ENCODE data around the gene YJEFN3. TPM values are rescaled to one million over a fixed set of nuclear protein-coding genes. Genes with fewer than 3 reads are reported as not detected.

YJEFN3 gene
- total and polyA plus RNA-seq, 2 donors from 2014 or later, result 3.1 to 3.7 TPM

DNA sequence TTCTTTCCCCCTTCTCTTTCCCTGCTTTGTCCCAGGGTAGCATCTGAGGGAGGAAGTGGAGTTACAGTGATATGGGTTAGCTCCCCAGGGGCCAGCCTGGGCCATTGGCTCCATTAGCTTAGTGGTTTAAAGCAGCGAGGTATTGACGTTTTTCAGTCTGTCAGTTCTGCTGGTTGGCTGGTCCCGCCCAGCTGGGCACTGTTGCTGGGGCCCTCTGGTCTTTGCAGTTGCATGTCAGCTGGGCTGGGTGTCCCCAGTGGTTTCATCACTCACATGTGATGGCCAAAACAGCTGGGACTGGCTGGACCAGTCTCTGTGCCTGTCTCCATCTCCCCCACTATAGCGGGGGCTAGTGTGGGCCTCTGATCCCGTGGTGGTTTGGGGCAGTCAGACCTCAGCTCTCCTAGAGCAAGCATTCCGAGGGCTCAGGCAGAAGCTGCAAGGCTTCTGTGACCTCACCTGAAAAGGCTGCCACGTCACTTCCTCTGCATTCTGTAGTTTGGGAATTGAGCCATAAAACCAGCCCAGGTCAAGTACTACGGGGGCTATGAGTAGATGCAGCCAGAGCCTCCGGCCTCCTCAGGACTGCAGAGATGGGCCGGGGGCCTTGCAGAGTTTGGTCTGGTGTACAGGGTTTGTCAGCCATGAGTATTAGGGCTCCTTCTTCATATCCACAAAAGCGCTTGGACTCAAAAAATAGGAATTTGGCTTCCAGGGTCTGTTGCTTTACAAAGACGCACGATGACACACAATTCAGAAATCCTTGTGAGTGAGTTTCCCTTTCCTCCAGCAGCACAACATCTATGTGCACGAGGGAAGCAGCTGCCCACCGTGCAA lies 43.3 kb upstream of the YJEFN3 start:
- no peaks in the 10 kb centered on the region for H3K27me3 ChIP-seq (ENCODE audit: control insufficient read depth, insufficient read depth, low read length)
- no peak overlapping the region for H3K4me3 ChIP-seq (ENCODE audit: low read length in 3 of 3)
- no peaks in the 10 kb centered on the region for H3K9me3 ChIP-seq (ENCODE audit: control insufficient read depth in 2 of 3, insufficient read depth in 1 of 3, low read length in 3 of 3)
- no peak for FAIRE-seq
- no peak overlapping the region for H3K27ac ChIP-seq (ENCODE audit: low read depth in 2 of 2, low read length in 2 of 2)
- TF ChIP-seq, protein P1, sequence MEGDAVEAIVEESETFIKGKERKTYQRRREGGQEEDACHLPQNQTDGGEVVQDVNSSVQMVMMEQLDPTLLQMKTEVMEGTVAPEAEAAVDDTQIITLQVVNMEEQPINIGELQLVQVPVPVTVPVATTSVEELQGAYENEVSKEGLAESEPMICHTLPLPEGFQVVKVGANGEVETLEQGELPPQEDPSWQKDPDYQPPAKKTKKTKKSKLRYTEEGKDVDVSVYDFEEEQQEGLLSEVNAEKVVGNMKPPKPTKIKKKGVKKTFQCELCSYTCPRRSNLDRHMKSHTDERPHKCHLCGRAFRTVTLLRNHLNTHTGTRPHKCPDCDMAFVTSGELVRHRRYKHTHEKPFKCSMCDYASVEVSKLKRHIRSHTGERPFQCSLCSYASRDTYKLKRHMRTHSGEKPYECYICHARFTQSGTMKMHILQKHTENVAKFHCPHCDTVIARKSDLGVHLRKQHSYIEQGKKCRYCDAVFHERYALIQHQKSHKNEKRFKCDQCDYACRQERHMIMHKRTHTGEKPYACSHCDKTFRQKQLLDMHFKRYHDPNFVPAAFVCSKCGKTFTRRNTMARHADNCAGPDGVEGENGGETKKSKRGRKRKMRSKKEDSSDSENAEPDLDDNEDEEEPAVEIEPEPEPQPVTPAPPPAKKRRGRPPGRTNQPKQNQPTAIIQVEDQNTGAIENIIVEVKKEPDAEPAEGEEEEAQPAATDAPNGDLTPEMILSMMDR (IDR thresholded peaks at IDR 0.05; ENCODE audit: borderline replicate concordance, extremely low read depth, insufficient read depth), result no peak
- intact Hi-C loops (cut with DNase I), result no loop called here
- peak overlapping the region in 1 of 3 donors; percentile 26 for H3K9ac ChIP-seq (ENCODE audit: low read length in 3 of 3)
- H3K36me3 ChIP-seq (ENCODE audit: control insufficient read depth in 2 of 3, insufficient read depth in 3 of 3, low read length in 3 of 3), result peaks cover 0 to 6% (median 2%) of the 10 kb centered on the region in 3 donors
- H3K4me1 ChIP-seq (ENCODE audit: control insufficient read depth in 2 of 3, insufficient read depth in 2 of 3, low read depth in 1 of 3, low read length in 3 of 3), result peaks cover 10 to 52% (median 45%) of the 10 kb centered on the region in 3 donors
- DNase-seq, result peak in 3 of 5 donors; percentile 29 to 75 (median 42)

DNA sequence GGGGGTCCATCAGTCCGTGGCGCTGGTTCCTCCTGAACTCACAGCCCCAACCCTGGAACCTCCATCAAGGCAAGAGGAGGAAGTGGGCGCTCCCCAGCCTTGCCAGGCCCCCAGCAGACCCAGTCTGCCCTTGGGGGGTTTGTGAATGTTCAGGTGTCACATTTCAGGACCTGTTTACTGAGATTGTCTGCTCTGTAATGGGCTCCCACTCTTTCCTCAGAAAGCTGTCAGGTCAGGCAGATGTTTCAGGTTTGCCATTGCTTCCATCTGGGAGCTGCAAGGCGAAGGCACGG lies 42.8 kb upstream of the YJEFN3 start:
- peaks cover 0 to under 1% (median 0%) of the 10 kb centered on the region in 3 donors for H3K36me3 ChIP-seq (ENCODE audit: control insufficient read depth in 2 of 3, insufficient read depth in 3 of 3, low read length in 3 of 3)
- DNase-seq (peak in 1 of 5 donors; percentile 54), FAIRE-seq (no peak)
- intact Hi-C loops (cut with DNase I), result no loop called here
- no peaks in the 10 kb centered on the region for H3K9me3 ChIP-seq (ENCODE audit: control insufficient read depth in 2 of 3, insufficient read depth in 1 of 3, low read length in 3 of 3)
- H3K4me3 ChIP-seq (ENCODE audit: low read length in 3 of 3), result no peak overlapping the region
- H3K4me1 ChIP-seq (ENCODE audit: control insufficient read depth in 2 of 3, insufficient read depth in 2 of 3, low read depth in 1 of 3, low read length in 3 of 3), result peaks cover 10 to 52% (median 45%) of the 10 kb centered on the region in 3 donors
- TF ChIP-seq, protein P1 (IDR thresholded peaks at IDR 0.05; ENCODE audit: borderline replicate concordance, extremely low read depth, insufficient read depth), result no peak
- H3K9ac ChIP-seq (ENCODE audit: low read length in 3 of 3), result no peak overlapping the region
- H3K27ac ChIP-seq (ENCODE audit: low read depth in 2 of 2, low read length in 2 of 2), result no peak overlapping the region
- H3K27me3 ChIP-seq (ENCODE audit: control insufficient read depth, insufficient read depth, low read length), result no peaks in the 10 kb centered on the region

DNA sequence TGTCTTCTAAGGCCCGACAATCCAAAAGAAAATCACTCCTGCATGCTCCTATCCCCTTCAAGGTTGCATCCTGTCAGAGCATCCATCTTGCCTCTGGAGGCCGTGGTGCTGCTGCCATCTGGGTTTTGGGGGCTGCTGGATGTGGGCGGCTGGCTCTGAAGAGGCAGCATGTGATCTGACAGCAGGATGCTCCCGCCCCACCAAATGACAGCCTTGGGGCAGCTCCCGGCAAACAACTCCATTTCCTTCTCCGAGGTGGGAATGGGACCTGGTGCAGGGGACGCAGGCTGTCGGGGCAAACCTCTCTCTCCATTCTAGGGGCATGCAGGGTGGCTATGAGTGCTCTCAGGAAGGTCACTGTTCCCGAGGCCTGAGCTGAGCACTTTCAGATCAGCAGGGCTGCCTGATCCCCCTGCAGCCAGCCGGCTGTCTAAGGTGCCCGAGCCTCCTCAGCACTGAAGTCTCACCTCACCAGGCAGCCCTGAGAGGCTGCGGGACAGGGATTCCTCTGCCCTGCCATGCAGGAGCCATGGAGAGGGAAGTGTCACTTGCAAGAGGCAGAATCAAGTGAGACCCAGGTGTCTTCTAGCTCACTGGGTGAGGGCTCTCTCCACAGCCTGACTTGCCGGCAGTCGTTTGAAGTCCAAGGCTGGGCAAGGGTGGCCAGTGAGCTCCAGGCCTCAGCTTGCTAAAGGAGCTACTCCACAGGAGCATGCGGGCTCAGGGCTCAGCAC lies 42.2 kb upstream of the YJEFN3 start:
- Histone ChIP-seq H3K27ac (ENCODE audit: low read depth in 2 of 2, low read length in 2 of 2) (peak overlapping the region; percentile 10 to 61), H3K4me1 (ENCODE audit: control insufficient read depth in 2 of 3, insufficient read depth in 2 of 3, low read depth in 1 of 3, low read length in 3 of 3) (peaks cover 10 to 54% (median 45%) of the 10 kb centered on the region in 3 donors), H3K36me3 (ENCODE audit: control insufficient read depth in 2 of 3, insufficient read depth in 3 of 3, low read length in 3 of 3) (no peaks in the 10 kb centered on the region), H3K4me3 (ENCODE audit: low read length in 3 of 3) (no peak overlapping the region), H3K9ac (ENCODE audit: low read length in 3 of 3) (peak overlapping the region in 1 of 3 donors; percentile 43), H3K27me3 (ENCODE audit: control insufficient read depth, insufficient read depth, low read length) (no peaks in the 10 kb centered on the region), H3K9me3 (ENCODE audit: control insufficient read depth in 2 of 3, insufficient read depth in 1 of 3, low read length in 3 of 3) (no peaks in the 10 kb centered on the region)
- TF ChIP-seq, protein P1 (IDR thresholded peaks at IDR 0.05; ENCODE audit: borderline replicate concordance, extremely low read depth, insufficient read depth), result no peak
- intact Hi-C loops (cut with DNase I), result no loop called here
- peak in 1 of 5 donors; percentile 65 for DNase-seq
- no peak for FAIRE-seq
